Gastrocnemius medialis (tissue), 4 donors: ENCODE results near the gene INTS7.

Source experiments
- POLR2A ChIP-seq, 2 donors: fragments of 450-650 bp; IDR thresholded peaks; one replicate each; pipeline ENCODE4 v1.6.1; 2017; ENCODE audit warnings: antibody characterized with exemption in 2 of 2, mild to moderate bottlenecking in 2 of 2, moderate library complexity in 2 of 2
- TF ChIP-seq, protein P1 (sequence below), 5 experiments: fragments of 450-650 bp in 3 of 5; fragments of 200-600 bp in 2 of 5; sonication (generic) in 2 of 5; IDR thresholded peaks in 4 of 5; conservative IDR thresholded peaks in 1 of 5; 1 replicate in 4 of 5; 2 replicates in 1 of 5; pipeline ENCODE4 v1.5.1; 2016 to 2019; ENCODE audit warnings: antibody characterized with exemption in 5 of 5, mild to moderate bottlenecking in 3 of 5, moderate library complexity in 3 of 5

GRCh38 chr1:212012034-212012740 is 23.2 kb downstream of the INTS7 start:
- TF ChIP-seq, protein P1, sequence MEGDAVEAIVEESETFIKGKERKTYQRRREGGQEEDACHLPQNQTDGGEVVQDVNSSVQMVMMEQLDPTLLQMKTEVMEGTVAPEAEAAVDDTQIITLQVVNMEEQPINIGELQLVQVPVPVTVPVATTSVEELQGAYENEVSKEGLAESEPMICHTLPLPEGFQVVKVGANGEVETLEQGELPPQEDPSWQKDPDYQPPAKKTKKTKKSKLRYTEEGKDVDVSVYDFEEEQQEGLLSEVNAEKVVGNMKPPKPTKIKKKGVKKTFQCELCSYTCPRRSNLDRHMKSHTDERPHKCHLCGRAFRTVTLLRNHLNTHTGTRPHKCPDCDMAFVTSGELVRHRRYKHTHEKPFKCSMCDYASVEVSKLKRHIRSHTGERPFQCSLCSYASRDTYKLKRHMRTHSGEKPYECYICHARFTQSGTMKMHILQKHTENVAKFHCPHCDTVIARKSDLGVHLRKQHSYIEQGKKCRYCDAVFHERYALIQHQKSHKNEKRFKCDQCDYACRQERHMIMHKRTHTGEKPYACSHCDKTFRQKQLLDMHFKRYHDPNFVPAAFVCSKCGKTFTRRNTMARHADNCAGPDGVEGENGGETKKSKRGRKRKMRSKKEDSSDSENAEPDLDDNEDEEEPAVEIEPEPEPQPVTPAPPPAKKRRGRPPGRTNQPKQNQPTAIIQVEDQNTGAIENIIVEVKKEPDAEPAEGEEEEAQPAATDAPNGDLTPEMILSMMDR (IDR thresholded peaks at IDR 0.05 in 4 of 5, conservative IDR thresholded peaks at IDR 0.05 in 1 of 5): peak; percentile 69 to 92 (median 78)
- no peak for TF ChIP-seq POLR2A (IDR thresholded peaks at IDR 0.05)
